Activated T-helper 1 cell treated with Interleukin-2 at 50 U/mL for 16 hours (primary cell): ENCODE data around the gene MAPKAPK2.
"Not testable (repeated sequence)": the region's sequence is repeated elsewhere in the genome, so short reads cannot be mapped to it uniquely, and the experiment has no call there.

Experiments
- DNase-seq: peaks from one replicate; pipeline ENCODE4 v3.0.0-alpha.2; 2020; ENCODE audit warnings: low read depth

Gene MAPKAPK2

GRCh38 chr1:206778031-206778430 lies 93.3 kb downstream of the MAPKAPK2 start:
- DNase-seq, result no peak

- DNase-seq, result not testable (repeated sequence)
Measured at GRCh38 chr1:206778911-206779310, 94.2 kb downstream of the MAPKAPK2 start.

GRCh38 chr1:206779638-206780037 lies 94.9 kb downstream of the MAPKAPK2 start:
- DNase-seq, result no peak

- DNase-seq, result no peak
Measured at GRCh38 chr1:206782448-206782847, 97.7 kb downstream of the MAPKAPK2 start.

GRCh38 chr1:206783506-206783905 lies 98.8 kb downstream of the MAPKAPK2 start:
- DNase-seq, result no peak
